SK-N-SH (cell line): ENCODE results near the gene PABPN1L. TPM values are rescaled to one million over a fixed set of nuclear protein-coding genes. Genes with fewer than 3 reads are reported as not detected.

Experiments
- CTCF ChIA-PET: fragments of 300-600, 350-600 bp; formaldehyde crosslinking; extraction: SDS; loops from one replicate; lab custom pipeline; 2021; lab: Yijun Ruan, JAX
- POLR2A ChIA-PET: fragments of 350-600 bp; sonication (Branson Sonifier 250); formaldehyde crosslinking; extraction: SDS; loops from one replicate; lab custom pipeline; 2020; ENCODE audit warnings: antibody characterized with exemption, inconsistent platforms; lab: Yijun Ruan, JAX
- DNase-seq: peaks from one replicate; pipeline ENCODE4 v3.0.0; 2012
- H2AFZ ChIP-seq: fragments of 200-600 bp; sonication (generic); 2 replicates; pipeline ENCODE4 v1.8.1; 2016; ENCODE audit warnings: antibody characterized with exemption, mild to moderate bottlenecking, low read depth
- H3F3A ChIP-seq: fragments of 200-600 bp; sonication (generic); replicated peaks from 2 replicates; pipeline ENCODE3; 2016; ENCODE audit warnings: antibody characterized with exemption, mild to moderate bottlenecking; ENCODE audit not compliant: insufficient read depth
- H3K27ac ChIP-seq, 2 experiments: fragments of 200-500 bp in 1 of 2; fragments of 200-600 bp in 1 of 2; sonication (Bioruptor generic) in 1 of 2; sonication (generic), shearing (Covaris generic) in 1 of 2; 2 replicates each; pipeline versions ENCODE4 v1.5.1 to v1.6.1; 2014 to 2016; ENCODE audit warnings: low read depth in 2 of 2, inconsistent platforms in 1 of 2, low read length in 1 of 2, mild to moderate bottlenecking in 1 of 2, mixed read lengths in 1 of 2
- H3K27me3 ChIP-seq: fragments of 200-600 bp; sonication (generic), shearing (Covaris generic); 2 replicates; pipeline ENCODE4 v1.6.1; 2016; ENCODE audit warnings: mixed run types; ENCODE audit not compliant: insufficient read depth
- H3K36me3 ChIP-seq, 2 experiments: fragments of 200-500 bp in 1 of 2; fragments of 200-600 bp in 1 of 2; sonication (Bioruptor generic) in 1 of 2; sonication (generic) in 1 of 2; replicated peaks in 1 of 2; 2 replicates each; pipeline versions ENCODE3 to v1.5.1; 2014 to 2016; ENCODE audit warnings: low read length in 1 of 2, mild to moderate bottlenecking in 1 of 2; ENCODE audit not compliant: insufficient read depth in 2 of 2, control insufficient read depth in 1 of 2
- H3K4me1 ChIP-seq, 2 experiments: fragments of 200-500 bp in 1 of 2; fragments of 200-600 bp in 1 of 2; sonication (Bioruptor generic) in 1 of 2; sonication (generic), shearing (Covaris generic) in 1 of 2; 2 replicates each; pipeline versions ENCODE4 v1.5.1 to v1.6.1; 2014 to 2016; ENCODE audit warnings: low read depth in 1 of 2, low read length in 1 of 2, mixed run types in 1 of 2; ENCODE audit not compliant: insufficient read depth in 2 of 2, control insufficient read depth in 1 of 2
- H3K4me2 ChIP-seq: fragments of 200-600 bp; sonication (generic), shearing (Covaris generic); 2 replicates; pipeline ENCODE4 v1.6.1; 2017; ENCODE audit warnings: mixed run types
- H3K4me3 ChIP-seq, 2 experiments: fragments of 200-500 bp in 1 of 2; fragments of 200-600 bp in 1 of 2; sonication (Bioruptor generic) in 1 of 2; sonication (generic), shearing (Covaris generic) in 1 of 2; 2 replicates each; pipeline versions ENCODE4 v1.5.1 to v1.8.1; 2014 to 2016; ENCODE audit warnings: low read depth in 2 of 2, inconsistent platforms in 1 of 2, low read length in 1 of 2, mild to moderate bottlenecking in 1 of 2, mixed read lengths in 1 of 2, moderate library complexity in 1 of 2
- H3K79me2 ChIP-seq: fragments of 200-600 bp; sonication (generic); 2 replicates; pipeline ENCODE4 v1.8.1; 2017; ENCODE audit warnings: mild to moderate bottlenecking; ENCODE audit not compliant: insufficient read depth
- H3K9ac ChIP-seq: fragments of 200-600 bp; sonication (generic); 2 replicates; pipeline ENCODE4 v1.6.1; 2017; ENCODE audit warnings: mixed run types
- H3K9me2 ChIP-seq: fragments of 200-600 bp; sonication (generic); 2 replicates; pipeline ENCODE4 v1.6.1; 2017; ENCODE audit warnings: mixed run types
- H3K9me3 ChIP-seq: fragments of 200-600 bp; sonication (generic); 2 replicates; pipeline ENCODE4 v1.6.1; 2017; ENCODE audit warnings: mixed run types, mild to moderate bottlenecking, moderate library complexity
- H4K20me1 ChIP-seq: fragments of 200-600 bp; sonication (generic); 2 replicates; pipeline ENCODE4 v1.6.1; 2017; ENCODE audit warnings: mild to moderate bottlenecking, mixed run types; ENCODE audit not compliant: insufficient read depth
- ELF1 ChIP-seq: IDR thresholded peaks from 2 replicates; pipeline ENCODE4 v1.4.0; 2012
- EP300 ChIP-seq, 2 experiments: IDR thresholded peaks; 2 replicates each; pipeline versions ENCODE4 v1.4.0 to v1.6.1; 2012; ENCODE audit warnings: borderline replicate concordance in 1 of 2, low read depth in 1 of 2, low read length in 1 of 2
- FOSL2 ChIP-seq: IDR thresholded peaks from 2 replicates; pipeline ENCODE4 v1.4.0; 2012; ENCODE audit warnings: low read depth, mild to moderate bottlenecking, moderate library complexity, borderline replicate concordance
- GABPA ChIP-seq: IDR thresholded peaks from 2 replicates; pipeline ENCODE4 v1.4.0; 2012; ENCODE audit warnings: low read depth, mild to moderate bottlenecking
- JUND ChIP-seq: IDR thresholded peaks from 2 replicates; pipeline ENCODE4 v1.4.0; 2012
- MEF2A ChIP-seq: IDR thresholded peaks from 2 replicates; pipeline ENCODE4 v1.4.0; 2012; ENCODE audit warnings: low read depth, borderline replicate concordance
- MXI1 ChIP-seq: IDR thresholded peaks from 2 replicates; pipeline ENCODE4 v1.6.1; 2012; ENCODE audit warnings: mild to moderate bottlenecking, low read depth, low read length, improper control_type of control experiment
- NRF1 ChIP-seq: IDR thresholded peaks from 2 replicates; pipeline ENCODE4 v1.6.1; 2012; ENCODE audit warnings: low read depth, mild to moderate bottlenecking, low read length
- RCOR1 ChIP-seq: fragments of 150-350 bp; IDR thresholded peaks from 2 replicates; pipeline ENCODE4 v1.6.1; 2017; ENCODE audit warnings: antibody characterized with exemption, low read length
- RFX5 ChIP-seq: IDR thresholded peaks from 2 replicates; pipeline ENCODE4 v1.6.1; 2012; ENCODE audit warnings: mild to moderate bottlenecking, improper control_type of control experiment, low read length
- RXRA ChIP-seq: IDR thresholded peaks from 2 replicates; pipeline ENCODE4 v1.4.0; 2012; ENCODE audit warnings: low read depth, mild to moderate bottlenecking, borderline replicate concordance
- SIN3A ChIP-seq: IDR thresholded peaks from 2 replicates; pipeline ENCODE4 v1.6.1; 2012; ENCODE audit warnings: low read depth, mild to moderate bottlenecking, low read length, moderate library complexity, borderline replicate concordance
- TCF12 ChIP-seq: IDR thresholded peaks from 2 replicates; pipeline ENCODE4 v1.4.0; 2012
- YY1 ChIP-seq: IDR thresholded peaks from 2 replicates; pipeline ENCODE4 v1.4.0; 2012; ENCODE audit warnings: low read depth, mild to moderate bottlenecking
- WGBS: methylation state at CpG from one replicate; pipeline ENCODE4 v1.1.6; 2017; ENCODE audit warnings: low lambda C conversion rate; 5-methylcytosine and 5-hydroxymethylcytosine counted together
- polyA plus RNA-seq, 3 experiments: library from polyadenylated mRNA; depleted of rRNA; stranded (reverse); fragments of >200 nt; gene quantifications; 2 replicates each; pipeline ENCODE4 v1.2.3, GENCODE V29; 2012
- TF ChIP-seq, protein P1 (sequence below): IDR thresholded peaks from 2 replicates; pipeline ENCODE4 v1.4.0; 2012; ENCODE audit warnings: low read depth
- TF ChIP-seq, protein P2 (sequence below): IDR thresholded peaks from 2 replicates; pipeline ENCODE4 v1.4.0; 2012; ENCODE audit warnings: low read depth, borderline replicate concordance
- TF ChIP-seq, protein P3 (sequence below): fragments of 150-350 bp; IDR thresholded peaks from 2 replicates; pipeline ENCODE4 v1.6.1; 2017; ENCODE audit warnings: antibody characterized with exemption, low read length, low read depth, borderline replicate concordance

PABPN1L gene
- polyA plus RNA-seq, 1 of the 3 experiments (the other 2 are of a cell fraction), result not detected

DNA sequence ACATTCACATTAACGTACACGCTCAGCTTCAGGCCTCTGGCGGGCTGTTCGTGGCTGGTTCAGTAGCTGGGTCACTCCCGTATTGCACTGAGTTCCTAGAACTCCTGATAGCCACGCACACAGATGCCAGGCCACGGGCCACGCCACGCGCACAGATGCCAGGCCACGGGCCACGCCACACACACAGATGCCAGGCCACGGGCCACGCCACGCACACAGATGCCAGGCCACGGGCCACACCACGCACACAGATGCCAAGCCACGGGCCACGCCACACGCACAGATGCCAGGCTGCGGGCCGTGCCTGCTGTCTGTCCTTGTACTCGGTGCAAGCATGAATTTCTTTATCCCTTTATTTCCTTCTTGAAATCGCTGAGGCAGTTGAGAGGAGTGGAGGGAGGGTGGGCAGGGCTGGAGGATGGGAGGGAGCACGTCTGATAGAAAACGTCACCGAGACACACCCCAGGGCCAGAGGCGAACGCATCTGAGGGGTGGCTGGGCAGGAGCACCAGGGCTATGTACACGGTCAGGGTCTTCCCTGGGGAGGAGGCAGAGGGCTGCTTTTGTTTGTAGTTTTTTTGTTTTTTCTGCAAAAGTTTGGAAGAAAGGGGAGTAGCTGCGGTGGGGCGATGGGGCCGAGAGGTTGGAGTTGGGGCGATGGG is 8.6 kb upstream of the PABPN1L start:
- 0 out of 2 replicates have a peak, but pooled peaks cover 3% of the 10 kb centered on the region for H4K20me1 ChIP-seq
- ChIA-PET CTCF (interaction anchor here (1.0 to 3.8 kb wide), 2 partner anchors 17 to 119 kb away, joined by 3 to 17 read pairs; partner anchors contain the start of genes GALNS and TRAPPC2L), POLR2A (no interaction called here)
- no peak overlapping the region for H3K4me3 ChIP-seq
- no peaks in the 10 kb centered on the region for H3K36me3 ChIP-seq
- H3K9me2 ChIP-seq, result no peaks in the 10 kb centered on the region
- DNase-seq, result no peak
- no peak overlapping the region for H3K27ac ChIP-seq
- no peaks in the 10 kb centered on the region for H3F3A ChIP-seq
- no peak overlapping the region for H3K4me2 ChIP-seq
- peaks cover 95% of the 10 kb centered on the region for H3K27me3 ChIP-seq
- H3K79me2 ChIP-seq, result no peaks in the 10 kb centered on the region
- H3K9me3 ChIP-seq, result no peaks in the 10 kb centered on the region
- TF ChIP-seq TCF12 (no peak), RFX5 (no peak), ELF1 (no peak), MXI1 (no peak), NRF1 (no peak), RXRA (no peak), FOSL2 (no peak), MEF2A (no peak), YY1 (no peak), EP300 (IDR thresholded peaks at IDR 0.05; ENCODE audit: borderline replicate concordance in 1 of 2, low read depth in 1 of 2, low read length in 1 of 2) (no peak), SIN3A (no peak), GABPA (no peak), RCOR1 (no peak), JUND (no peak)
- TF ChIP-seq, protein P1, sequence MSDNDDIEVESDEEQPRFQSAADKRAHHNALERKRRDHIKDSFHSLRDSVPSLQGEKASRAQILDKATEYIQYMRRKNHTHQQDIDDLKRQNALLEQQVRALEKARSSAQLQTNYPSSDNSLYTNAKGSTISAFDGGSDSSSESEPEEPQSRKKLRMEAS, result no peak
- TF ChIP-seq, protein P2, sequence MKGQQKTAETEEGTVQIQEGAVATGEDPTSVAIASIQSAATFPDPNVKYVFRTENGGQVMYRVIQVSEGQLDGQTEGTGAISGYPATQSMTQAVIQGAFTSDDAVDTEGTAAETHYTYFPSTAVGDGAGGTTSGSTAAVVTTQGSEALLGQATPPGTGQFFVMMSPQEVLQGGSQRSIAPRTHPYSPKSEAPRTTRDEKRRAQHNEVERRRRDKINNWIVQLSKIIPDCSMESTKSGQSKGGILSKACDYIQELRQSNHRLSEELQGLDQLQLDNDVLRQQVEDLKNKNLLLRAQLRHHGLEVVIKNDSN, result no peak
- TF ChIP-seq, protein P3, sequence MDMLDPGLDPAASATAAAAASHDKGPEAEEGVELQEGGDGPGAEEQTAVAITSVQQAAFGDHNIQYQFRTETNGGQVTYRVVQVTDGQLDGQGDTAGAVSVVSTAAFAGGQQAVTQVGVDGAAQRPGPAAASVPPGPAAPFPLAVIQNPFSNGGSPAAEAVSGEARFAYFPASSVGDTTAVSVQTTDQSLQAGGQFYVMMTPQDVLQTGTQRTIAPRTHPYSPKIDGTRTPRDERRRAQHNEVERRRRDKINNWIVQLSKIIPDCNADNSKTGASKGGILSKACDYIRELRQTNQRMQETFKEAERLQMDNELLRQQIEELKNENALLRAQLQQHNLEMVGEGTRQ, result no peak
- H3K9ac ChIP-seq, result no peak overlapping the region
- H3K4me1 ChIP-seq, result peaks cover 0 to 3% of the 10 kb centered on the region in 2 experiments; a peak in 1 of 4 replicates
- H2AFZ ChIP-seq, result no peak overlapping the region
- 59% methylated on average over 32 of the region's 34 CpGs for WGBS
